ENCODE data around the gene ZNF124.

DNA sequence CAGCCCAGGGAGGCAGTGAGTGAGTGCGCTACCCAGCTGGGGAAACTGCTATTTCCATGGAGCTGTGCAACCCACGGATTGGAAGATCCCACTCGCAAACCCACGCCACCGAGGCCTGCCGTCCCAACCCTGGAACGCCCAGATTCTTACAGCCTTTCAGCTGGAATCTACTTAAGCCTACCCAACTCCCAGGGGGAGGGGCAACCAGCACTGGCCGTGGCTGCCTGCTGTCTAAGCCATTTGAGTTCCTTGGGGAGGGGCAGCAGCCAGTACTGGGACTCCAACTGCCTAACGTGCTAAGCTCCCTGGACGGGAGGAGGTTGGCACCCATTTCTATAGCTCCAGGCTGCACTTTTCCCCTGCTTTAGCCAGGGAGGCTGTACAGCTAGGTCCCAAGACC, 40.6 kb downstream of the ZNF124 start:
- TF ChIP-seq, protein P1, sequence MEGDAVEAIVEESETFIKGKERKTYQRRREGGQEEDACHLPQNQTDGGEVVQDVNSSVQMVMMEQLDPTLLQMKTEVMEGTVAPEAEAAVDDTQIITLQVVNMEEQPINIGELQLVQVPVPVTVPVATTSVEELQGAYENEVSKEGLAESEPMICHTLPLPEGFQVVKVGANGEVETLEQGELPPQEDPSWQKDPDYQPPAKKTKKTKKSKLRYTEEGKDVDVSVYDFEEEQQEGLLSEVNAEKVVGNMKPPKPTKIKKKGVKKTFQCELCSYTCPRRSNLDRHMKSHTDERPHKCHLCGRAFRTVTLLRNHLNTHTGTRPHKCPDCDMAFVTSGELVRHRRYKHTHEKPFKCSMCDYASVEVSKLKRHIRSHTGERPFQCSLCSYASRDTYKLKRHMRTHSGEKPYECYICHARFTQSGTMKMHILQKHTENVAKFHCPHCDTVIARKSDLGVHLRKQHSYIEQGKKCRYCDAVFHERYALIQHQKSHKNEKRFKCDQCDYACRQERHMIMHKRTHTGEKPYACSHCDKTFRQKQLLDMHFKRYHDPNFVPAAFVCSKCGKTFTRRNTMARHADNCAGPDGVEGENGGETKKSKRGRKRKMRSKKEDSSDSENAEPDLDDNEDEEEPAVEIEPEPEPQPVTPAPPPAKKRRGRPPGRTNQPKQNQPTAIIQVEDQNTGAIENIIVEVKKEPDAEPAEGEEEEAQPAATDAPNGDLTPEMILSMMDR (IDR thresholded peaks at IDR 0.05; ENCODE audit: low read length) = no peak
- no peak for TF ChIP-seq EZH2 (IDR thresholded peaks at IDR 0.05; ENCODE audit: borderline replicate concordance, low read length)

Data from OCI-LY1 (cell line).